OCI-M1 (cell line): Measurements from ENCODE around the gene ZNF397.

Experiments used
- DNase-seq: peaks from one replicate; lab custom pipeline; 2025; lab: John Stamatoyannopoulos, UW

The ZNF397 gene

DNA sequence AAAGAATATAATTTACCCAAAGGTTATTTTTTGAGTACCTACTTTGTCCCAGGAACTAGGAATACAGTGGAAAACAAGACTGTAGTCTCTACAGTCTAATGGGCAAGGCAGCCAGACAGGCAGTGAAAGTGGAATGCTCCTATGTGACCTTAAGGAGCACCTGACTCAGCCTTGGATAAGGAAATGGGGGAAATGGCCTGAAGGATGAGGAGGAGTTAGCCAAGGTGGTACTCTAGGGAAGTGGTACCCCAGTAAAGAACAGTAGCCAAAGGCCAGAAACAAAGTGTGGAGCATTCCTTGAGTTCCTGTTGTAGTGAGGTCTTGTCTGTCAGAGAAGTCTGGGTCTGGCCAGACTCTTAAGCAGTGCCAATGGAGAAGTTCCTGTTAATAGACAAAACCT is 6.0 kb downstream of the ZNF397 start:
- no peak for DNase-seq

DNA sequence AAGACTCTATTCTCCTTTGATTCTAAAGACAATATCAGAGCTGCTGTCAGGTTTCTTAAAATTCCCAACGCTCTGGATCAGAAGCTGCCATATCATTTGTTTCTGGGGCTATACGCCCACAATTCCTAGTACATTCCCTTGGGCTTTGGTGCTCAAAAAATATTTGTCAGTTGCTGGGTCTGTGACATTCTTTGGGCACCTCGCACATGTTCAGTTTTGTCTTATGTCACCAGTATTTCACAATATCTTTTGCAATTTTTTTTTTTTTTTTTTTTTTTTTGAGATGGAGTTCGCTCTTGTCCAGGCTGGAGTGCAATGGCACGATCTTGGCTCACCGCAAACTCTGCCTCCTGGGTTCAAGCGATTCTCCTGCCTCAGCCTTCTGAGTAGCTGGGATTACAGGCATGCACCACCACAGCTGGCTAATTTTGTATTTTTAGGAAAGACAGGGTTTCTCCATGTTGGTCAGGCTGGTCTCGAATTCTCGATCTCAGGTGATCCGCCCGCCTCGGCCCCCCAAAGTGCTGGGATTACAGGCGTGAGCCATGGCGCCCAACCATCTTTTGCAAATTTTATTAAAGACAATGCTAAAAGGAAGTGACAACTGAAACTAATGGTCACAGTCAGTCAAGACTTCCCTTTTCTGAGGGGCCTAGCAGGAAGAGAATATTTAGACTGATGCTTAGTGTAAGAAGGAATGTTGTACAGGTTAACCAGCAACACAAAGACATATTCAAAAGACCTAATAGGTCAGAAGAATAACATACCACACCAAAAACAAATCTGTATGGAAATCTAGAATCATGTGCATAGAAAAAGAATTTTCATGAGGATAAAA is 6.8 kb downstream of the ZNF397 start:
- DNase-seq, result no peak

DNA sequence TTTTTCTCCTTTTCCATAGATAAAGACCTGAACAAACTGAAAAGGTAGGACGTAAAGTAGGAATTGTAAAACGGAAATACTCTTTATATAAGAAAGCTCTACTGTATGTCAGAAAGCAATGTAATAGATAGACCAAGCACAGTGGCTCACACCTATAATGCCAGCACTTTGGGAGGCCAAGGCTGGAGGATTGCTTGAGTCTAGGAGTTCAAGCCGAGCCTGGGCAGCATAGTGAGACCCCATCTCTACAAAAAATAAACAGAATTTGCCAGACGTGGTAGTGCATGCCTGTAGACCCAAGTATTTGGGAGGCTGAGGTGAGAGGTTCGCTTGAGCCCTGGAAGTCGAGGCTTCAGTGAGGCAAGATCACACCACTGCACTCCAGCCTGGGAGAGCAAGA is 7.6 kb downstream of the ZNF397 start:
- DNase-seq, result no peak

DNA sequence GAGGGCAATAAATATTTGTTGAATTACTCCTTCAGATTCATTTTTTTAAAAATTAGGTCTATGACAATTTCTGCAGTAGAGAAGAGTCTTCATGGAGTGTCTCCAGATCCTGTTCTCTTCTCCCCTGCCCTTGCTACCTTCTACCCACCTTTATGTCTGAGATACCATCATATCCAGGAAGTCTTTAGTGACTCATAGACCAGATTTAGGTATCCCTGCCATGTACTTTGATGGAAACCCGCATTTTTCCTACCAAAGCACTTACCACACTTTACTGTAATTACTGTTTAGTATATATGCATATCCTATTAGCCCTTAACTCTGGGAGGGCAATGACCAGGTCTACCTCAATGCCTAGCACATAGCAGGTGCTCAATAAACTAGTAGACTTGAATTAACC is 11.6 kb downstream of the ZNF397 start:
- DNase-seq, result no peak

DNA sequence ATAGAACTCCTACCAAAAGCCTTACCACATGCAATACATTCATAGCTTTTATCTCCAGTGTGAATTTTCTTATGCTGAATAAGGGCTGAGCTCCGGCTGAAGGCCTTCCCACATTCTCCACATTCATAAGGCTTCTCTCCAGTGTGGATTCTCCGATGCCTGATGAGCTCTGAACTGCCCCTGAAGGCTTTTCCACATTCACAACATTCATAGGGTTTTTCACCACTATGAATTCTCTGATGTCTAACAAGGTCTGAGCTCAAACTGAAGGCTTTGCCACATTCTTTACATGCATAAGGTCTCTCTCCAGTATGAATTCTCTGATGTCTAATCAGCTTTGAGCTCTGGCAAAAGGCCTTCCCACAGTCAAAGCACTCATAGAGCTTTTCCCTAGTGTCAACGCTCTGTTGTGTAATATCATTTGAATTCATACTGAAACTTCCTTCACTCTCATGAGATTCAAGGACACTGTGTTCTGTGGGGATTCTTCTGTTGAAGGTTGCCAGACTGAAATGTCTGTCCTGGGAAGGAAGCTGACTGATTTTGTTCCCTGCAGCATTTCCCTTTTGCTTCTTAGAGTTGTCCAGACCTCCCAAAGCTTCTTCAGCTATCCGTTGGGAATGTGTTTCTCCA is 12.9 kb downstream of the ZNF397 start:
- DNase-seq, result no peak

DNA sequence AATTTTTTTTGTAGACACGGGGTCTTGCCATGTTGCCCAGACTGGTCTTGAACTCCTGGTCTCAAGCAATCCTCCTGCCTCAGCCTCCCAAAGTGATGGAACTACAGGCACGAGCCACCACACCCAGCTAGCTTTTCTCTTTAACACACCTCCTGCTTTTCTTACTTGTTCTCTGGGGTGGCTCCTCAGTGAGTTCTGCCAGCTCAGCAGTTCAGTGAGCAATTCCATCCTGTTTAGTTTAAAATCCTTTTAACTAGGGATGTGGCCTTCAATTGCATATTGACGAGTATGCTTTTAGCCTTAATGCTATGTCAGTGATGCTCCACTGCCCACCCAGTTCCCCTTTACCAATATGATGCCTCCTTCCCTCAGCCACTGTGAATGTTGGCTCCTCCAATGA is 16.1 kb downstream of the ZNF397 start:
- DNase-seq, result no peak

DNA sequence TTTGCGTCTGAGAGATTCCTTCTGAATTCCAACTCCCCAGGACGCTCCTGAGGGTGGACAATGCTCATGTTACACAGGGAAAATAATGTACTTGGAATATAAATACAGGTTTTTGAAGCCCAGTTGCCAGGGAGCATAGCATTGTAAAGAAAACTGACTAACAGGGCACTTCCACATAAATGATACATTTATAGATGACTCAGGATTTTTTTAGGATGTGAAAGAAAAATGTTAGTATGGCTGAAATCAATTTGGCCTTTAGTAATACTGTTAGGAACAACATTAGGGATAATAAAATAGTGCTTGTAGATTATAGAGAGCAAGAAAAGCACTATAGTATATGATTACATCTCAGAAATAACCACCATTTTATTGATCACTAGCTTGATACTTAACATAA is 23.6 kb downstream of the ZNF397 start:
- no peak for DNase-seq

DNA sequence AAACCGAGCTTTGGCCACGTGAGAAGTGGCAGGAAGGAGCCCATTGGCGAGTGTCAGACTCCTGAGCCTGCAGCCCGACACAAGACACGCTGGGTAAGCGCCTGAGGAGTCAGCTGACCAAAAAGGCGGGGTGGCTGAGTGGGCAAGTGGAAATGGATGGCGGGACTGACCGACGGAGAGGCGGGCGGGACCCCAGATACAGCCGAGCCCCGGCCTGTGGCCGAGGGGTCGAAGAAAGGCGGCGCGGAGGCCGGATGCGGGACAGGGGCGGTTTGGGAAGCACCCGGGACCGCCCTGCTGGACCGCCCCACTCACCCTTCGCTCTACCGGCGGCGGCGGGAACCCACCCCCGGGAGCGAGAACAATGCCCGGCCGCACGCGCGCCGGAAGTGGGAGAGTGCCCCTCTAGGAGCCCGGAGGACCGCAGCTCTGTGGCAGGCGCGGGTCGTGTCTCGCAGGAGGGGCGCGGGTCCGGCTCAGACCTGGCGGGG is 26.4 kb downstream of the ZNF397 start:
- DNase-seq, result no peak

DNA sequence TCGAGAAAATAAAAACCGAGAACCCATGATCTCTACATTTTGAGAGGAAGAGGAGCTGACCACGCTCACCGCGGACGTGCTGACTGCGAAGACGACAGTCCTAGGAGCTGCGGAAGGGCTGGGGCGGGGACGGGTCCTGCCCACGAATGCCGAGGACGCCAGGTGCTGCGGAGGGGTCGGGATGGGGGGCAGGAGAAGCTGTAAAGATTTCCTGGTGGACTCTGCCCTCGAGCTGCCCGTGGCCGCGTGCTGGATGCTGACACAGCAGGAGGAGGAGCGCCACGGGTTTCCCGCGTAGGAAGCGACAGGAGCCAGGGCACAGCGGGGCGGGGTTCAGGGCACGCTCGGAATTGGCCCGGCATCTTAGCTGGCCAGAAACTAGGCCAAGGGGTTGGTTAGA is 27.0 kb downstream of the ZNF397 start:
- no peak for DNase-seq

DNA sequence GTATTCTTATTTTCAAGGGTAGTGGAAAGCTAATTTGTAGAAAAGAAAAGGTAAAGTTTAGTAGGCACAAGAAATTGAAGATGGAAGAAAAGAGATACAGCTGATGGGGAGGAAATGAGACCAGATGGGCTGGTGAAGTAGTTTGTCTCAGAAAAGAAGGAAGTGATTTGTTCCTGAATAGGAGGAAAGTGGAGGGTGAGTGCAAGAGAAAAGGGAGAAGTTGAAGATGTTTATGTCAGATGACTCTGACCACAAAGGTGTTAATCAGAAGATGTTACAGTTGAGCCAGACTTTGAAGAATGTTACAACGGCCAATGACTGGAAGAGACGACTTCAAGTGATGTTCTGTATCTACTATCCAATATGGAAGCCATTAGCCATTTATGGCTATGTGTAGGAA is 28.0 kb downstream of the ZNF397 start:
- peak; percentile 27 for DNase-seq

DNA sequence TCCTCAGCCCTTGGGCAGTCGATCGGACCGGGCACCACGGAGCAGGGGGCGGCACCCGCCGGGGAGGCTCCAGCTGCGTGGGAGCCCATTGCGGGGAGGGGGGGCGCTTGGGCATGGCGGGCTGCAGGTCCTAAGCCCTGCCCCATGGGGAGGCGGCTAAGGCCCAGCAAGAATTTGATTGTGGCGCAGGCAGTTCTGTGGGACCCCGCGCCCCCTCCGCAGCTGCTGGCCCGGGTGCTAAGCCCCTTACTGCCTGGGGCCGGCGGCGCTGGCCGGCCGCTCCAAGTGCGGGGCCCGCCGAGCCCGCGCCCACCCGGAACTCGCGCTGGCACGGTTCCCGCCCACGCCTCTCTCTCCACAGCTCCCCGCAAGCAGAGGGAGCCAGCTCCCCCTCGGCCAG is 30.8 kb downstream of the ZNF397 start:
- no peak for DNase-seq

DNA sequence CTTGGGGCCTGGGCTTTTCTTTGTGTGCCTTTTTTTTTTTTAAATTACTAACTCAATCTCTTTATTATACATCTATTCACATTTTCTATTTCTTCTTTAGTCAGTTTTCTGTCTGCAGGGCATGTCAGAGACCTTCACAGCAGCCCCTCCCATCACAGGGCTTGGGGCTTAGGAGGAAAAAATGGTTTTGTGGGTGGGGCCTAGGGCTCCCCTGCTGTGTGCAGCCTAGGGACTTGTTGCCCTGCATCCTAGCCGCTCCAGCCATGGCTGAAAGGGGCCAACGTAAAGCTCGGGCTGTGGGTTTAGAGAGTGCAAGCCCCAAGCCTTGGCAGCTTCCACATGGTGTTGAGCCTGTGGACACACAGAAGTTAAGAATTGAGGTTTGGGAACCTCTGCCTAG is 35.4 kb downstream of the ZNF397 start:
- DNase-seq, result no peak

DNA sequence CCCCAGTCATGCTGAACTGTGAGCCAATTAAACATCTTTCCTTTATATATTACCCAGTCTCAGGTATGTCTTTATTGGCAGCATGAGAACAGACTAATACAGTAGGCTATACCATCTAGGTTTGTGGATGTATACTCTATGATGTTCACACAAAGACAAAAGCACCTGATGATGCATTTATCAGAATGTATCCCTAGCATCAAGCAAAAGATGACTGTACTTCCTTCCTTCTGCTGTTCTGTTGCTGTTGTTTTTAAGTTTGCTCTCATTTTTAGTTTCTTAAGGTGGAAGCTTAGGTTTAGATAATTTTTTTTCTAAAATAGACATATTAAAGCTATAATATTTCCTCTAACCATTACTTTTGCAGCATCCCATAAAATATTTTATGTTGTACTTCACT is 36.8 kb downstream of the ZNF397 start:
- DNase-seq, result no peak

DNA sequence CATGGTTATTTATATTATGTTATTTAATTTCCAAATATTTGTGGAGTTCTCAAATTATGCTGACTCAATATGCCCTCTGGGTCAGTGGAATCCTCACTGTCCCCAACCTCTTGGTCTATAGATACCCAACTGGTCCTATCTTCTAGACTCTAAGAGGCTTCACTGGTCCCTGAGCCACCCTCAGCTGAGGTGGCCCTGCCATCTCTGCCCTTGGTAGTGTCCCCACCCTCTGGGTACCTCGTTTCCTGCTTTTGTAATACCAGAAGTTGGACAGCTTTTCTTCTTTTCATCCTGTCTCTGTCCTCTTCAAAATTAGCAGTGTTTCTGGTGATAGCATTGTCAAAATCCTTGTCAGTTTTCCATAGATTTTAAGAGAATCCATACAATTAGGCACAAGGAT is 37.3 kb downstream of the ZNF397 start:
- no peak for DNase-seq

DNA sequence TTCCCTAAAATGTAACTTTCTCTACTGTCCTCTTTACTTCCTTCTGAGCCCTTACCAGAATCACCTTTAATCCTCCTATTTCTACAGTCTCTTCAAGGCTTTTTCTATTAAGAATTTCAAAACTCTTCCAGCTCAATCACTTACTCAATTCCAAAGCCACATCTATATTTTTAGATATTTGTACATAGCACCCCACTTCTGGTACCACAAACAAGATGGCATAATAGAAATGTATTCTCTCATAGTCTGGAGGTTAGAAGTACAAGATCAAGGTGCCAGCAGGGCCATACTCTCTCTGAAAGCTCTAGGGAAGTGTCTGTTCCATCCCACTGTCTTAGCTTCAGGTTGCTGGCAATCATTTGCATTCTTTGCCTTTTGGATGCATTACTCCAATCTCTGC is 38.1 kb downstream of the ZNF397 start:
- DNase-seq, result no peak

DNA sequence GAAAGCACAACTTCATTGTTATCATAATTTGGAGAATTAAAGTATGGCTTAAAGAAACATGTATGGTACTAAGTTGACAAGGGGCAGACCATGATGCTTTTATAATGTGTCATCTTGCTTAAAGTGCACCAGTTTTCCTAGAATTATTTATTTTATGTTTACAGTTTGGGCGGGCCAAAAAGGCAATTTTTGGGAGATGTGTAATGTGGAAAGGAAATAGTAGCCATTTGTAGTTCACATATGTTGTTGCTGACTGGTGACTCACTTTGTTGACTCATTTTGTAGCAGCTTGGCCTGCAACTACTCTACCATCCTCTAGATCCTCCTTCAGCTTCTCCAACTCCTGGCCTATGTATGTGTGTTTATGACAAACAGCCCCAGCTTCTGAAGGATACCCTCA is 41.5 kb downstream of the ZNF397 start:
- DNase-seq, result no peak

DNA sequence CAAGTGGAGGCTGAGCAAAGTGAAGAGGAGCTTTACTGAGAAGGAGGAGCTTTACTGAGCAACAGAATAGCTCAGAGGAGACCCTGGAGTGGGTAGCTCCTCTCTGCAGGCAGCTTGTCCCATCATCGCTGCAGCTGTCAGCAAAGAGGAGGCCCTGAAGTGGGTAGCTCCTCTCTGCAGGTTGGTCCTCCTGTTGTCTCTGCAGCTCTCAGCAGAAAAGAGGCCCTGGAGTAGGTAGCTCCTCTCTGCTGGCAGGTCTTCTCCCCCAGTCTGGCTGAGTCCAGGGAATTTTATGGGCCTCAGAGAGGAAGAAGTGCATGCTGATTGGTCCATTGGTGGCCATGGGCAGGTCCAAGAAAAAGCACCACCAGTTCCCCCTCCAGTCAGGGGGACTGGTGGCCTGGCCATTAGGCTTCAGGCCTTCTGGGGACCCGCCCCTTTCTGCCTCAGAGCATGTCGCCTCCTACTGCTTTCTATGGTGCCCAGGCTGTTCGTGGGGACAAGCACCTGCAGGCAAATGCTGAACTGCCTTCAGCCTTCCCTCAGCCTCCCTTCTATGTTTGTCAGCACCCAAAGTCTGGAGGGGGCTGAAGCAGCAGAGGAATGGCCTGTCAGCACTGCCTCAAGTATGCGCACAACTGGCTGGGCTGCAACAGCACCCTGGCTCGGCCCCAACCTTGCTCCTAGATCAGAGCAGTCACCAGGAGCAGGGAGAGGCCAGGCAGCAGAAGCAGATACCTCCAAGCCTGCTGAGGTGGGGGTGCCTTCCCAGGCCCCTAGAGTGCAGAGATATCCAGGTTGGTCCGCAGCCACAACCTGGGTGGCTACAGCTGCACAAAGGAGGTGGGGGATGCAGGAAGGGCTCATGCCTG is 43.3 kb downstream of the ZNF397 start:
- DNase-seq, result peak; percentile 29

DNA sequence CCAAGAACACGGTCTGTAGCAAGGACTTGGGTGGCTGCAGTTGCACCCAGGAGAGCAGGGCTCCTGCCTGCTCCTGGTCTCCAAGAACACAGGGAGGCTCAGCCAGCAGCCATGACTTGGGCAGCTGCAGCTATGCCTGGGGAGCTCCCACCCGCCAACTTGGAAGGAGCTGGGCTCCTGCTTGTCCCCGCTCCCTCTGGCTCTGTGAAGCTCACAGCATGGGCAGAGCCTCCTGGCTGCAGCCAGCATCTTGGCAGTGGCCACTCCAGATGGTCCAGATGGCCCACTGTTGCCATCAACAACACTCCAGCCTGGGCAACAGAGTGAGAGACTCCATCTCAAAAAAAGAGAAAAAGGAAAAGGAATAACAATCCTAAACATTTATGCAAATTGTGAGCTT is 44.0 kb downstream of the ZNF397 start:
- no peak for DNase-seq

DNA sequence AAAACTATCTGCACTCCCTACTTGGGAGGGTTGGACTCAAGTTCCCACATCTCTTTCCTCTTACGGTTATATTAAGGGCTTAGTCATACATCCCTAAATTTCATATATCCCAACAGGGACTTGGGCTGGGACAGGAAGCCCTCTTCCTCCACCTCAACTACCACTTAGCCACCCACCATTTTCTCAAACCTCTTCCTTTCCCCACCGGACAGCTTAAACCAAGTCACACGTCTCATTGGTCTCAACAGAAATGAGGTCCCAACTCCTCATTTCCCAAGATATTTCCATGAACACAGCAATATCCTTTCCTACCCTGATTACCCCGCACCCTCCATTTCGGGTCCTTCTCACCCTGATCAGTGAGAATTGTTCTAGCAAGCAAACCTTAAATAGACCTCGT is 48.5 kb downstream of the ZNF397 start:
- peak; percentile 54 for DNase-seq

DNA sequence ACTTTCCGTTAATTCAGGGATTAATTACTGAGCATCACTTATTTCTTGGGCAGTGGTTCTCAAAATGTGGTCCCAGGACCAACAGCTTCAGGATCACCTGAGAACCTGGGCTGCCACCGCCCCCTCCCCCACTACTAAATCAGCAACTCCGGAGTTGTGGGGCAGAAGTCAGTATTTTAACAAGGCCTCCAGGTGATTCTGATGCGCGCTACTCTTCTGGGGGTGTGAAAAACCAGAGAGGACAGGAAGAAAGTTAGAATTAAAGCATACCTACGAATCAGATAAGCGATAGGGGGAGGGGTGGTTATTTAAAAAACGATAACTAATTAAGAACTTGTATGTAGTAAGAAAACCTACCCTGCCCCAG is 48.9 kb downstream of the ZNF397 start:
- DNase-seq, result no peak

DNA sequence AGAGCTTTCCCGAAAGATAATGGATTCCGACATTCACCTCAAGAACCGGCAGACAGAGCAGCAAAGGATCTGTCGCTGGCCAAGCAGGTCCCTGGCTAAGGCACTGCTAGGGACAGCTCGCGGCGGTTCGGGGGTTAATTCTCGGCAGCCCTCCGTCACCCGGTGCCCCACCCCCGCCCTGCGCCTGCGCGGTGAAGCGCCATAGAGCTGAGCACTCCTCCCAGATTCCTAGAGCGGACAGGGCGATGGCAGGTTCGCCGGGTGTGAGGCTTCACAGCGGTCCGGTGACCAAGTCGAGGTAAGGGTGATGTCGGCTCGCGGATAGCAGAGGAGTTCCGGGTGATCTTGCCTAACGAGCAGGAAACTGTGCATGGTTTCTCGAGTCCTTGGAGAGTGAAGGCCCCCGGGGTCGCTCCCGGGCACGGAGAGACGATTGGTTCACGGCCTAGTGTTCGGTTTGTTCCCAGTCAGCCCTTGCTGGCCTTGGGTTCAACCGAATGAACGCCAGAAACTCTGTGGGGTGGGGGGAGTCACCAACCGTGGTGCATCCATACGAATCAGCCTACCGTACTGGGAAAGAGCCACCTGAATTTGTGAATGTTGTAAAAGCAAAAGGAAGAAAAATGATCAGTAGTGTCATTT is 49.4 kb downstream of the ZNF397 start, which contains the start of gene ZSCAN30:
TSS of gene ZSCAN30 (minus strand) at position 136 of the 642 bp plus-strand sequence. CDS start 25,877 bp downstream, outside the sequence.
- peak; percentile 96 for DNase-seq

DNA sequence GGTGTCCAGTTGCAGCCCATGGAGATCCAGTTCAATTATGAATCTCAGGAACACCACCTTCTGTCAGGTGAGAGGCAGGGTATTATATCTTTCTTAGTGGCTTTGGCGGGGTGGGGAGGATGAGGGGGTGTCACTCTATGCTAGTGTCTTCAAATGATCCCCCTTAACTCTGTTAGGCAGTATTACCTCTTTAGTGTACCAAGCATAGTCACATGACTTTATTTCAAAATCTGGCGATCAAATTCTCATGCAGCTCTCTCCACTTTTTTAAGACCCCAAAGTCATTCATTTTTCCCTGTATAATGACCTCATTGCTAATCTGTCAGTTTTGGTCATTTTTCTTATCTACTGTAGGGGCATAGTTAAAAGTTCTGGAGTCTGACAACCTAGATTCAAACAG is 50.3 kb downstream of the ZNF397 start:
- no peak for DNase-seq
